ENCODE measurements around the gene PRDM11.

PRDM11 gene

DNA sequence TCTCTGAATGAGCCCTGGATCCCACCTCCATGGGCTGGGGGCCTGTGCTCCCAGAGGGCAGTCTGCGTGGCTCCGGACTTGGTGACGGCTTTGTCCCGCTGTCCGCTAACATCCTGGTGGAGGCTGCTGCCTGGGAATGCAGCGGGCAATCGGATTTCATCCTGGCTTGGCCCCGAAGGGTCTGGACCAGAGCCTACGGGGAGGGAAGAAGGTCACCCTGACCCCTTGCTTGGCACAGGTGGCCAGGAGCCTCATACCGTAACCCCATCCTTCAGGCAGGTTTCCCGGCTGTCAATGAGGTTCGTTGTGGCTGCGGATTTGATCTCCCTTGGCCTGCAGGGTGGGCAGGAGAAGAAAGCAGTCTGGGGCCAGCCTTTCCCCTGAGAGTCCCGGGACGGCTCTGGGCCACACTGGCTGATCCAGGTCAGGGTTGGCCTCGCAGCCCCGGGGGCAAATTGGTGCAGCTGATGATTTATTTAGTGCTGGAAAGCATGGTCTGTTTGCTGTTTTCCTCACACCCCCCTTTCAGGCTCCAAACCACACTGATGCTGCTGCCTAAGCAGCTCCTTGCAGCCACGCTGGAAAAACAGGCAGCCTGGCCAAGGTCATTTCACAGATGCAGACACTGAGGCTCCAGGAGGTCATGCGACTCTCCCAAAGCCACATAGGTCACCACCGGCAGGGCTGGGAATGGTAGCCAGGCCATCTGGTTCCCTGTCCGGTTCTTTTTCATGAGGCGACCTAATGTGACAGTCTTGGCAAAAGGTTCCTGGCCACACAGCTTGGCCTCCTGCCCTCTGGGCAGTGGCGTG, 15.0 kb downstream of the PRDM11 start:
- Histone ChIP-seq H3K9ac (ENCODE audit: low read depth, low read length) (no peak overlapping the region), H3K9me3 (ENCODE audit: insufficient read depth, low read length, severe bottlenecking) (no peaks in the 10 kb centered on the region), H3K27ac (ENCODE audit: low read length) (no peak overlapping the region), H3K4me2 (ENCODE audit: insufficient read depth, low read length) (no peak overlapping the region), H2AFZ (ENCODE audit: low read depth, low read length) (no peak overlapping the region), H3K36me3 (ENCODE audit: insufficient read depth, low read length) (no peaks in the 10 kb centered on the region), H4K20me1 (ENCODE audit: insufficient read depth, low read length) (peaks cover 30% of the 10 kb centered on the region), H3K79me2 (ENCODE audit: insufficient read depth, low read length) (no peaks in the 10 kb centered on the region), H3K4me3 (ENCODE audit: low read depth in 1 of 2, low read length in 2 of 2) (no peak overlapping the region), H3K4me1 (ENCODE audit: insufficient read depth, low read length) (no peaks in the 10 kb centered on the region), H3K27me3 (ENCODE audit: insufficient read depth, low read length, poor library complexity) (no peaks in the 10 kb centered on the region)
- TF ChIP-seq, protein P1, sequence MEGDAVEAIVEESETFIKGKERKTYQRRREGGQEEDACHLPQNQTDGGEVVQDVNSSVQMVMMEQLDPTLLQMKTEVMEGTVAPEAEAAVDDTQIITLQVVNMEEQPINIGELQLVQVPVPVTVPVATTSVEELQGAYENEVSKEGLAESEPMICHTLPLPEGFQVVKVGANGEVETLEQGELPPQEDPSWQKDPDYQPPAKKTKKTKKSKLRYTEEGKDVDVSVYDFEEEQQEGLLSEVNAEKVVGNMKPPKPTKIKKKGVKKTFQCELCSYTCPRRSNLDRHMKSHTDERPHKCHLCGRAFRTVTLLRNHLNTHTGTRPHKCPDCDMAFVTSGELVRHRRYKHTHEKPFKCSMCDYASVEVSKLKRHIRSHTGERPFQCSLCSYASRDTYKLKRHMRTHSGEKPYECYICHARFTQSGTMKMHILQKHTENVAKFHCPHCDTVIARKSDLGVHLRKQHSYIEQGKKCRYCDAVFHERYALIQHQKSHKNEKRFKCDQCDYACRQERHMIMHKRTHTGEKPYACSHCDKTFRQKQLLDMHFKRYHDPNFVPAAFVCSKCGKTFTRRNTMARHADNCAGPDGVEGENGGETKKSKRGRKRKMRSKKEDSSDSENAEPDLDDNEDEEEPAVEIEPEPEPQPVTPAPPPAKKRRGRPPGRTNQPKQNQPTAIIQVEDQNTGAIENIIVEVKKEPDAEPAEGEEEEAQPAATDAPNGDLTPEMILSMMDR (IDR thresholded peaks at IDR 0.05; ENCODE audit: borderline replicate concordance, extremely low read depth, low read length, poor library complexity, severe bottlenecking): no peak
- no peak for TF ChIP-seq EZH2 (IDR thresholded peaks at IDR 0.05; ENCODE audit: borderline replicate concordance, low read depth, low read length, severe bottlenecking)
- ATAC-seq (ENCODE audit: insufficient read depth, low read depth) (no peak), DNase-seq (no peak)

DNA sequence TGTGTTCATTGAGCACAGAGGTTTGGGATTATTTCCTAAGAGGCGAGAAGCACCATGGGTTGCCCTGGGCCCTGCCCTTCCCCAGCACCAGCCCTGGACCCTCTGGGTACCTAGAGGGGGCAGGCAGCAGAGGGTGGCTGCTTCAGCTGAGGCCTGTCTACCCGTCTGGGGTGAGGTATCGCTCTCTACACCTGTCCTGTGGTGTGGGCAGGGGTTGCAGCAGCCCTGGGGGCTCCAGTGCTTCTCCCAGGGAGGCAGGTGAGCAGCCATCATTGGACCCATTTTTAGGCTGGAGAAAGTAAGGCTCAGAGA, 15.6 kb downstream of the PRDM11 start:
- H3K4me3 ChIP-seq (ENCODE audit: low read depth in 1 of 2, low read length in 2 of 2): no peak overlapping the region
- peaks cover 28% of the 10 kb centered on the region for H4K20me1 ChIP-seq (ENCODE audit: insufficient read depth, low read length)
- ATAC-seq (ENCODE audit: insufficient read depth, low read depth): no peak

DNA sequence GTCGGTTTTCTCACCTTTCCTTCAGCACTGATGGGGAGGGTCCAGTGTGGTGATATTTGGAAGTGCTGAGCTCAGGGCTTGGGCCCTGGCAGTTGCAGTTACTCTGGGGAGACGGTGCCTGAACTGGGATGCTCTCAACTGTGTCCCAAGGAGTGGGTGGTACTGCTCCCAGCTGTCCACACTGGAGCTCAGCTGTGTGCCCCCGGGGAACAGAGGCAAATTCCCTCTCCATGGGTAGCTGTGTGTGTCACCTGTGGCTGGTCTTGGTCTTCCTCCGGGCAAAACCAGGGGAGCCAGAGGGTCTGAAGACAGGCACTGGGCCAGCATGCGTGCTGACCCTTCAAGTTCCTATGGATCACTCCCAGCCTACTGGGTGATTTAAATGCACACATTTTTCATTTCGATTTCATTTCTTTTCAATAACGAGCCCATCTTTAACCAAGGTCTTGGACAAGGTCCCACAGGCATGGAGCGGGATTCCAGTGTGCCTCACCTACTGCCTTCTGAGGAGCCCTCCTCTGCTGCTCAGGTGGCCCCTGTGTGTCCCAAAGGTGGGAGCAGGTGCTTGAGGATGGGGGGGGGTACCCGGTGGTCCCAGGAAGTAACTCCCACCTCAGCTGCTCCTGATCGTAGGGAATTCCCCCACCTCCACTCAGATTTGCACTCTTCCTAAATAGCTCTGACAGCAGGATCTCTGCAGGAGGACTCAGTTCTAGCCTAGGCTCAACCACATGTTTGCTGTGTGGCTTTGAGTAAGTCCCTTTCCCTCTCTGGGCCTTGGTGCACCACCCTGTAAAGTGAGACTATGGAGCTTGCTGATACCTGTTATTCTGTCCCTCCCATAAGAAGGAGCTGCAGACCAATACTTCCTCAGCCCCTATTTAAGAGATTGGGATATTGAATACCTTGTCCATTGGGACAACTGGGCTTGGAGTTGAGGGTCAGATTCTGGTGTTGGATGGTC, 16.8 kb downstream of the PRDM11 start:
- Histone ChIP-seq H3K9ac (ENCODE audit: low read depth, low read length) (no peak overlapping the region), H3K4me1 (ENCODE audit: insufficient read depth, low read length) (no peaks in the 10 kb centered on the region), H3K9me3 (ENCODE audit: insufficient read depth, low read length, severe bottlenecking) (no peaks in the 10 kb centered on the region), H3K79me2 (ENCODE audit: insufficient read depth, low read length) (no peaks in the 10 kb centered on the region), H3K27me3 (ENCODE audit: insufficient read depth, low read length, poor library complexity) (no peaks in the 10 kb centered on the region), H3K4me2 (ENCODE audit: insufficient read depth, low read length) (no peak overlapping the region), H3K27ac (ENCODE audit: low read length) (no peak overlapping the region), H3K36me3 (ENCODE audit: insufficient read depth, low read length) (no peaks in the 10 kb centered on the region), H2AFZ (ENCODE audit: low read depth, low read length) (no peak overlapping the region), H3K4me3 (ENCODE audit: low read depth in 1 of 2, low read length in 2 of 2) (no peak overlapping the region), H4K20me1 (ENCODE audit: insufficient read depth, low read length) (peaks cover 19% of the 10 kb centered on the region)
- TF ChIP-seq, protein P1 (IDR thresholded peaks at IDR 0.05; ENCODE audit: borderline replicate concordance, extremely low read depth, low read length, poor library complexity, severe bottlenecking): no peak
- TF ChIP-seq EZH2 (IDR thresholded peaks at IDR 0.05; ENCODE audit: borderline replicate concordance, low read depth, low read length, severe bottlenecking): no peak
- ATAC-seq (ENCODE audit: insufficient read depth, low read depth) (no peak), DNase-seq (no peak)

More for the DNA sequence above, 15.6 kb downstream of the PRDM11 start:
- Histone ChIP-seq H3K27me3 (ENCODE audit: insufficient read depth, low read length, poor library complexity) (no peaks in the 10 kb centered on the region), H3K9me3 (ENCODE audit: insufficient read depth, low read length, severe bottlenecking) (no peaks in the 10 kb centered on the region), H3K4me1 (ENCODE audit: insufficient read depth, low read length) (no peaks in the 10 kb centered on the region), H3K4me2 (ENCODE audit: insufficient read depth, low read length) (no peak overlapping the region), H3K79me2 (ENCODE audit: insufficient read depth, low read length) (no peaks in the 10 kb centered on the region), H3K36me3 (ENCODE audit: insufficient read depth, low read length) (no peaks in the 10 kb centered on the region), H3K27ac (ENCODE audit: low read length) (no peak overlapping the region), H3K9ac (ENCODE audit: low read depth, low read length) (no peak overlapping the region), H2AFZ (ENCODE audit: low read depth, low read length) (no peak overlapping the region)
- no peak for DNase-seq
- TF ChIP-seq EZH2 (IDR thresholded peaks at IDR 0.05; ENCODE audit: borderline replicate concordance, low read depth, low read length, severe bottlenecking): no peak
- TF ChIP-seq, protein P1 (IDR thresholded peaks at IDR 0.05; ENCODE audit: borderline replicate concordance, extremely low read depth, low read length, poor library complexity, severe bottlenecking): no peak

Data from DND-41 (cell line).